Karpas-422 (cell line): Measurements from ENCODE around the gene TMEM179. TPM values are rescaled to one million over a fixed set of nuclear protein-coding genes. Genes with fewer than 3 reads are reported as not detected.
"Not testable (repeated sequence)": the region's sequence is repeated elsewhere in the genome, so short reads cannot be mapped to it uniquely, and the experiment has no call there.

Experiments used
- DNase-seq: peaks from one replicate; pipeline ENCODE4 v3.0.0-alpha.2; 2015
- H2AFZ ChIP-seq: fragments of 200-600 bp; sonication (generic); 2 replicates; pipeline ENCODE4 v1.6.1; 2014; ENCODE audit warnings: antibody characterized with exemption, low read length, mixed read lengths
- H3K27ac ChIP-seq: fragments of 200-600 bp; sonication (generic); 2 replicates; pipeline ENCODE4 v1.5.1; 2014; ENCODE audit warnings: mild to moderate bottlenecking, low read length, moderate library complexity
- H3K27me3 ChIP-seq: fragments of 200-600 bp; sonication (generic); 2 replicates; pipeline ENCODE4 v1.6.1; 2014; ENCODE audit warnings: low read length, mixed read lengths
- H3K36me3 ChIP-seq: fragments of 200-600 bp; sonication (generic); 2 replicates; pipeline ENCODE4 v1.6.1; 2014; ENCODE audit warnings: low read length, mixed read lengths; ENCODE audit not compliant: insufficient read depth
- H3K4me1 ChIP-seq: fragments of 200-600 bp; sonication (generic); 2 replicates; pipeline ENCODE4 v1.6.1; 2014; ENCODE audit warnings: mild to moderate bottlenecking, low read length, mixed read lengths
- H3K4me2 ChIP-seq: fragments of 200-600 bp; sonication (generic); 2 replicates; pipeline ENCODE4 v1.6.1; 2014; ENCODE audit warnings: low read length, low read depth, mild to moderate bottlenecking; ENCODE audit not compliant: poor library complexity, severe bottlenecking
- H3K4me3 ChIP-seq: fragments of 200-600 bp; sonication (generic); 2 replicates; pipeline ENCODE4 v1.5.1; 2014; ENCODE audit warnings: mild to moderate bottlenecking, antibody characterized with exemption, low read length, mixed read lengths
- H3K79me2 ChIP-seq: fragments of 200-600 bp; sonication (generic); 2 replicates; pipeline ENCODE4 v1.6.1; 2014; ENCODE audit warnings: mild to moderate bottlenecking, low read length, mixed read lengths
- H3K9ac ChIP-seq: fragments of 200-600 bp; sonication (generic); 2 replicates; pipeline ENCODE4 v1.6.0; 2014; ENCODE audit warnings: low read length
- H3K9me2 ChIP-seq: fragments of 200-600 bp; sonication (generic), shearing (Covaris generic); replicated peaks from 2 replicates; pipeline ENCODE4 v1.6.0; 2014; ENCODE audit warnings: mild to moderate bottlenecking, low read length, moderate library complexity; ENCODE audit not compliant: insufficient read depth
- H3K9me3 ChIP-seq: fragments of 300-700, 200-600 bp; sonication (generic); 2 replicates; pipeline ENCODE4 v1.6.1; 2014; ENCODE audit warnings: low read length, mixed read lengths
- H4K20me1 ChIP-seq: fragments of 200-600 bp; sonication (generic); 2 replicates; pipeline ENCODE4 v1.6.1; 2014; ENCODE audit warnings: mild to moderate bottlenecking, antibody characterized with exemption, low read length, low read depth; ENCODE audit not compliant: insufficient read depth
- total RNA-seq: library from RNA; depleted of rRNA; stranded (reverse); fragments of >200 nt; shearing (Covaris generic); gene quantifications from 2 replicates; pipeline ENCODE4 v1.2.3, GENCODE V29; 2014; ENCODE audit warnings: low replicate concordance

The TMEM179 gene
- total RNA-seq, 1 experiment from 2014 or later, result not detected

DNA sequence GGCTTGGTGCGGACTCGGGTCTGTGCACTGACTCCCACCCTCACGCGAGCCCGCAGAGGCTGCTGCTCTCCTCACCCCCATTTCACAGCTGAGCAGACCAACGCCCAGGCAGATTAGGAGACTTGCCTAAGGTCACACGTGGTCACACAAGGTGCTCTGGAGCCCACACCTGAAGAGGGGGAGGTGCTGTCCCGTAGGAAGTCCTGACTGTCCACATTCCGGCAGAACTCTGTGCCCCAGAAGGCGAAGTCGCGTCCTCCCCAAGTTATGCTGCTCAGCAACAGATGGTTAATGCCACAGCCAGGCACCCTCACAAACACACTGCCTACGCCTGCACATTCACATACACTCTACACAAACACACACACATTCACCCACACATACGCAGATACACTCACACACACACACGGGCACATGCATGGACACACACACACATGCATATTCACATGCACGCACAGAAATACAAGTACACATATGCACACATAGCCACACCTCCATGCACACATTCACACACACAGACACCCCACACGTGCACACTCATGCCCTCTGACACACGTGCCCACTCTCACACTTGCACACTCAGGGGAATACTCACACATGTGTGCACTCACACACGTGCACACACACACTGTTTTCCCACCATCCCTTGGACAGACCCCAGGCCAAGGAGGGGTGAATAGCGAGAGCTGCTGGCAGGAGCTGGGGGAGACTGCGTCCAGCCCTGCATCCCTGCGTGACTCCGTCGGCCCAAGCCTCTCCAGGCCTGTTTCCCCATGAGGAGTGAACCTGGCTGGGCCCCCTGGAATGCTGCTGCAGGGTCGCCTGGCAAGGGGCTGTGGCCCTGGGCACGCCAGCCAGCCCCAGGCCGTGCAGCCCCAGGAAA lies 20.9 kb downstream of the TMEM179 start:
- Histone ChIP-seq H3K36me3 (no peaks in the 10 kb centered on the region), H3K9me2 (no peaks in the 10 kb centered on the region), H3K4me3 (no peak overlapping the region), H3K9me3 (no peaks in the 10 kb centered on the region), H3K27ac (no peak overlapping the region), H3K27me3 (no peaks in the 10 kb centered on the region), H4K20me1 (peaks cover 28% of the 10 kb centered on the region), H3K4me1 (no peaks in the 10 kb centered on the region), H2AFZ (no peak overlapping the region), H3K4me2 (no peak overlapping the region), H3K79me2 (no peaks in the 10 kb centered on the region), H3K9ac (no peak overlapping the region)
- no peak for DNase-seq

DNA sequence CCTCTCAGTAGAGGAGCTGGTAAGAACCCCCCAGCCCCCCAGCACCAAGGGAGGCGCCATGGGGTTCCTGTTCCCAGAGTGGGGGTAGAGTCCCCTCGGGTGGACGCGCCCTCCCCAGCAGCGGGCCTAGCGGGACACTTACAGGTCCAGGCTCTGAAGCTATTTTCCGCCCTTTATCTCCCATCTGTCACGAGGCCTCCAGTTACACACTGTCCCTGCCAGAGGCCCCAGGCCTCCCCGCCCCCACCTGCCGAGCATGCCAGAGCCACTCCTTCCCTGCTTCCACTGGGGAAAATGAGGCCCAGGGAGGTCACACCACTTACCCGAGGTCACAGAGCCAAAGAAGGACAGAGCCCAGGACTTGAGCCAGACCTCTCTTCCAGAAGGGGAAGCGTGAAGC lies 21.9 kb downstream of the TMEM179 start:
- Histone ChIP-seq H3K79me2 (no peaks in the 10 kb centered on the region), H3K4me2 (no peak overlapping the region), H3K27me3 (no peaks in the 10 kb centered on the region), H3K9me3 (no peaks in the 10 kb centered on the region), H3K9me2 (no peaks in the 10 kb centered on the region), H3K4me1 (no peaks in the 10 kb centered on the region), H2AFZ (no peak overlapping the region), H3K27ac (no peak overlapping the region), H3K4me3 (no peak overlapping the region), H4K20me1 (peaks cover 28% of the 10 kb centered on the region), H3K36me3 (no peaks in the 10 kb centered on the region), H3K9ac (no peak overlapping the region)
- no peak for DNase-seq

GRCh38 chr14:104582005-104582404 lies 22.6 kb downstream of the TMEM179 start:
- no peaks in the 10 kb centered on the region for H3K27me3 ChIP-seq
- no peak overlapping the region for H3K9ac ChIP-seq
- H3K4me3 ChIP-seq, result no peak overlapping the region
- no peak overlapping the region for H3K27ac ChIP-seq
- H3K4me2 ChIP-seq, result no peak overlapping the region
- H3K9me3 ChIP-seq, result no peaks in the 10 kb centered on the region
- H3K79me2 ChIP-seq, result no peaks in the 10 kb centered on the region
- H2AFZ ChIP-seq, result no peak overlapping the region
- H3K4me1 ChIP-seq, result no peaks in the 10 kb centered on the region
- peaks cover 25% of the 10 kb centered on the region for H4K20me1 ChIP-seq
- no peaks in the 10 kb centered on the region for H3K9me2 ChIP-seq
- no peak for DNase-seq
- no peaks in the 10 kb centered on the region for H3K36me3 ChIP-seq

DNA sequence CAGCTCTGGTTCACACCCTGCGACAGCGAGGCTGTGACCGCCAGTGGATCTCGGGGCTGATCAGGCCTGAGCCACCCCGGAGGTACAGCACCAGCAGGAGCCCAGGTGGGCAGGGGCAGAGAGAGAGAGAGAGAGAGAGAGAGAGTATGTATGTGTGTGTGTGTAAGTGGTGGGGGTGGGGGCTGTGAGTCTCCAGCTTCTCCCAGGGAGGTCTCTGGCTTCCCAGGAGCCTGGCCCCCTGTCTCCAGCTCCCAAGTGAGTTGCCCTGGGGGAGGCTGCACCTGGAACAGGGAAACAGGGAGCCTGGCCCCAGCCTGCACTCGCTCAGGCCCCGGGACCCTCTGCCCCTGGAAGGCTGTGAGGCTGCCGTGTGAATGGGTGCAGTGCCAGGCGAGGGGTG lies 23.1 kb downstream of the TMEM179 start:
- H3K79me2 ChIP-seq, result no peaks in the 10 kb centered on the region
- no peaks in the 10 kb centered on the region for H3K9me2 ChIP-seq
- peaks cover 22% of the 10 kb centered on the region for H4K20me1 ChIP-seq
- no peaks in the 10 kb centered on the region for H3K36me3 ChIP-seq
- H3K4me1 ChIP-seq, result no peaks in the 10 kb centered on the region
- DNase-seq, result no peak
- no peak overlapping the region for H3K27ac ChIP-seq
- no peak overlapping the region for H3K4me2 ChIP-seq
- H2AFZ ChIP-seq, result no peak overlapping the region
- no peaks in the 10 kb centered on the region for H3K27me3 ChIP-seq
- no peaks in the 10 kb centered on the region for H3K9me3 ChIP-seq
- H3K4me3 ChIP-seq, result no peak overlapping the region
- no peak overlapping the region for H3K9ac ChIP-seq

GRCh38 chr14:104580961-104581360 lies 23.6 kb downstream of the TMEM179 start:
- Histone ChIP-seq H3K9me2 (no peaks in the 10 kb centered on the region), H3K4me3 (no peak overlapping the region), H2AFZ (no peak overlapping the region), H3K27me3 (no peaks in the 10 kb centered on the region), H4K20me1 (peaks cover 22% of the 10 kb centered on the region), H3K27ac (no peak overlapping the region), H3K79me2 (no peaks in the 10 kb centered on the region), H3K4me2 (no peak overlapping the region), H3K9ac (no peak overlapping the region), H3K4me1 (no peaks in the 10 kb centered on the region), H3K36me3 (no peaks in the 10 kb centered on the region), H3K9me3 (no peaks in the 10 kb centered on the region)
- DNase-seq, result no peak

DNA sequence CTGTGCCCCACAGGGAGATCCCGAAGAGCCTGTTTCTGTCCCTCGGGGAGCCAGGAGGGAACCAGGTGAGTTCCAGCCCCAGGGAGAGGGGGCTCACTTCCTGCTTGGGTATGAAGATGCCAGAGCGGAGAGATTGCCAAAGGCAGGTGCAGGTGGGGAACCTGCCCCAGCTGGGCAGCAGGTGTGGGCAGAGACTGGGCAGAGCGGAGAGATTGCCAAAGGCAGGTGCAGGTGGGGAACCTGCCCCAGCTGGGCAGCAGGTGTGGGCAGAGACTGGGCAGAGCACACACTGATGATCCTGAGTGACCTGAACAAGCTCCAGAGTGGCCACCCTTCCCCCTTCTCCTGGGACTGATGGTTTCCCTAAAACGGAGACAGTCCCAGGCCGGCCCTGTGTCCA lies 24.6 kb downstream of the TMEM179 start:
- not testable (repeated sequence) for H3K36me3 ChIP-seq

DNA sequence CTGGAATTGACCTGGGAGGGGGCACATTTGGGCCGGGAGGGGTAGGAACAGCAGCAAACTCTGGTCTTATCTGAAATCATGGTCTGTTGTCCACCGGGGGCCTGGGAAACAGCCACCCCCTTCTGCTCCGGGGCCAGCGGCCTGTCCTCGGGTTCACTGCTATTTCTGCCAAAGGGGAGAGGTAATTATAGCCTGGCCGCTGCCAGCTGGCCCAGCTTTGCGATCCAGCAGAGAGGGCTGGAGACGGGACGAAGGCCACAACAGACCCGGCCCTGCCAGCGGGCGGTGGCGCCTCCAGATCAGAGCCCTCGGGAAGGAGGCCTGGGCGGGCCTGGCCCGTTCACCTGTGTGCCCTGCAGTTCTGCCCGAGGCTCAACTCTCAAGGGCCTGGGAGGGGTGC lies 25.1 kb downstream of the TMEM179 start, which contains the start of gene C14orf180:
C14orf180 (plus strand) TSS at position 258 of the 400 bp plus-strand sequence. CDS start 6,667 bp downstream, outside the sequence.
- DNase-seq, result no peak
- H4K20me1 ChIP-seq, result peaks cover 22% of the 10 kb centered on the region
- H3K27ac ChIP-seq, result no peak within 1 kb of the TSS
- H2AFZ ChIP-seq, result no peak within 1 kb of the TSS
- H3K4me2 ChIP-seq, result no peak within 1 kb of the TSS
- no peaks in the 10 kb centered on the region for H3K9me3 ChIP-seq
- no peaks in the 10 kb centered on the region for H3K9me2 ChIP-seq
- H3K4me1 ChIP-seq, result no peaks in the 10 kb centered on the region
- no peaks in the 10 kb centered on the region for H3K27me3 ChIP-seq
- no peak within 1 kb of the TSS for H3K9ac ChIP-seq
- no peak within 1 kb of the TSS for H3K4me3 ChIP-seq
- no peaks in the 10 kb centered on the region for H3K79me2 ChIP-seq
- H3K36me3 ChIP-seq, result no peaks in the 10 kb centered on the region

More for the DNA sequence above, 24.6 kb downstream of the TMEM179 start:
- not testable (repeated sequence) for H3K4me2 ChIP-seq, H3K79me2 ChIP-seq, H3K27ac ChIP-seq, DNase-seq, H2AFZ ChIP-seq, H3K27me3 ChIP-seq, H3K4me1 ChIP-seq, H3K9ac ChIP-seq, H3K9me2 ChIP-seq, H3K9me3 ChIP-seq, H3K4me3 ChIP-seq
- H4K20me1 ChIP-seq, result peaks cover 22% of the 10 kb centered on the region

DNA sequence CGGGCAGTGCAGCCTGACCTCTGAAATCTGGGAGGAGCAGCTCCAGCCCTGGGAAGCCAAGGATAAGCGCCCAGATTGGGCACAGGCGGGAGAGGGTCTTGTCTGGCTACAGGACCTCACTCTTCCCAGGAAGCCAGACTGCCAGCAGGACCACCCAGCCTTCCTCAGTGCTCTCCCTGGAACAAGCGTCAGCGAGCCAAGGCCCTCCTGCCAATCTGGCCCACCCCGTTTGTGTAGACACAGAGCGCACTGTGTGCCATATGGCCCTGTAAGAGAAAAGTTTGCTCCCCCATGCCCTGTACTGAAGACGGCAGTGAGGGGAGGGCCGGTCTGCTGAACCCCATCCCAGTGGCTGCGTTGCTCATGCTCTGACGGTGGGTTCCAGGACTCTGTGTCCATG lies 26.3 kb downstream of the TMEM179 start:
- H3K4me3 ChIP-seq, result no peak overlapping the region
- H4K20me1 ChIP-seq, result peaks cover 19% of the 10 kb centered on the region
- no peaks in the 10 kb centered on the region for H3K79me2 ChIP-seq
- H3K4me1 ChIP-seq, result no peaks in the 10 kb centered on the region
- no peaks in the 10 kb centered on the region for H3K9me2 ChIP-seq
- H3K27ac ChIP-seq, result no peak overlapping the region
- no peak overlapping the region for H3K4me2 ChIP-seq
- H3K9me3 ChIP-seq, result no peaks in the 10 kb centered on the region
- DNase-seq, result no peak
- no peak overlapping the region for H3K9ac ChIP-seq
- H3K27me3 ChIP-seq, result no peaks in the 10 kb centered on the region
- no peak overlapping the region for H2AFZ ChIP-seq
- no peaks in the 10 kb centered on the region for H3K36me3 ChIP-seq
